ENCODE data around the gene UGT1A5. TPM values are rescaled to one million over a fixed set of nuclear protein-coding genes. Genes with fewer than 3 reads are reported as not detected.

UGT1A5 gene
- total and polyA plus RNA-seq, 2 of the 4 experiments (the other 2 are of a cell fraction) = not detected

DNA sequence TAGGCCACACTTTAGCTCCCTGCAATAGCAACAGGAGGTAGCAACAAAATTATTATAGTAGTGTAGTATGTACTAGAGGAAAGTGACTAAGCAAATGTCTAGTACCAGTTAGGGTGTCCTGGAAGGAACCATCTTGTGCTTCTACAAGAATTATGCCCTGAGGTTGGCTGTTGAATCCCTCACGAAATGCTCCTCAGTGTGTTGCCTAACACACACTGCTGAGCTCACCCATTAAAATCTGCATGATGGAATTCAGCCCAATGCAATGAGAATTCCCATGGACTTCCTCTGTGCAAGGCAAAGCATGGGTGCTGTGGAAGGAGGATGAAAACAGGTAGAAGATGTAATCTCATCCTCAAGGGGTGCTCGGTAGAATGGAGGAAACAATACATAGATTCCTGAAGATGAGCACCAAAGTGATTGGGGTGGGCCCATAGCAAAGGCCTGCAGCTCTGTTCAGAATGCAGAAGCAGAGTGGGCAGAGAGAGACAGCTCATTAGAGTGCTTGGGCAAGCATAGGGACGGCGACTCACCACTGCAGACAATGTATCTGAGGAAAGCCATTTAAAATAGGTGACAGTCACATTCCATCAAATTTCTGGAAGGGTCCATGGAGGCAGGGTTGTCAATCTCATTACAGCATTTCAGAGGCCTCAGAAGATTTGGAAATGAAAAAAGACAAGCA is 32.2 kb upstream of the UGT1A5 start:
- Histone ChIP-seq H2AK9ac (replicated peaks; ENCODE audit: low read depth, low read length, poor library complexity) (no peak overlapping the region), H3K9me3 (ENCODE audit: control insufficient read depth, insufficient read depth, low read length) (no peaks in the 10 kb centered on the region), H3K79me1 (ENCODE audit: low read depth in 1 of 2, low read length in 2 of 2) (no peaks in the 10 kb centered on the region), H3K27me3 (ENCODE audit: control insufficient read depth, insufficient read depth, low read length) (peaks cover 2% of the 10 kb centered on the region), H4K20me1 (ENCODE audit: insufficient read depth, low read length) (no peaks in the 10 kb centered on the region), H3K36me3 (ENCODE audit: control insufficient read depth, insufficient read depth, low read length) (no peaks in the 10 kb centered on the region), H3K4me1 (ENCODE audit: control insufficient read depth, insufficient read depth, low read length) (no peaks in the 10 kb centered on the region), H2BK15ac (ENCODE audit: low read depth, low read length) (no peak overlapping the region), H2BK20ac (ENCODE audit: low read depth, low read length) (no peak overlapping the region), H3K4ac (ENCODE audit: low read depth, low read length) (no peak overlapping the region), H3K4me3 (ENCODE audit: insufficient read depth, low read depth, low read length) (no peak overlapping the region), H3K9ac (ENCODE audit: low read depth, low read length) (no peak overlapping the region), H3K14ac (replicated peaks; ENCODE audit: low read depth, low read length) (no peak overlapping the region), H3K18ac (ENCODE audit: low read depth, low read length) (no peak overlapping the region), H3K56ac (ENCODE audit: extremely low read depth, insufficient read depth, low read length) (no peak overlapping the region), H3K23ac (ENCODE audit: low read depth, low read length) (no peak overlapping the region), H3K27ac (ENCODE audit: insufficient read depth, low read length) (no peak overlapping the region), H2BK120ac (ENCODE audit: low read depth, low read length) (no peak overlapping the region), H2AK5ac (ENCODE audit: low read depth, low read length) (no peak overlapping the region), H4K8ac (ENCODE audit: low read depth in 2 of 2, low read length in 2 of 2) (no peak overlapping the region), H3K4me2 (ENCODE audit: low read depth, low read length) (no peak overlapping the region), H2BK5ac (ENCODE audit: low read depth, low read length, poor library complexity, severe bottlenecking) (no peak overlapping the region), H2AFZ (replicated peaks; ENCODE audit: low read length, poor library complexity) (no peak overlapping the region), H4K91ac (ENCODE audit: insufficient read depth, low read depth, low read length) (no peak overlapping the region), H3K9me1 (ENCODE audit: insufficient read depth, low read length) (no peaks in the 10 kb centered on the region), H4K5ac (ENCODE audit: low read depth, low read length) (no peak overlapping the region)
- dilution Hi-C loops (cut with HindIII; ENCODE audit: low sequenced_read_pairs, unreplicated experiment) (no loop called here), intact Hi-C loops (cut with micrococcal nuclease) (no loop called here), in situ Hi-C loops (cut with MboI; ENCODE audit: low sequenced_read_pairs) (no loop called here)
- WGBS, 2 experiments (ENCODE audit: extremely low coverage in 2 of 2, insufficient read length in 1 of 2) = 60% methylated on average over 1 of the region's 4 CpGs; no CpG with 5 or more reads in 1 of the 2 experiments
- no peak for TF ChIP-seq CHD1 (IDR thresholded peaks at IDR 0.05; ENCODE audit: low read depth, low read length)
- no peak for TF ChIP-seq CEBPB (IDR thresholded peaks at IDR 0.05; ENCODE audit: low read depth, low read length)
- TF ChIP-seq, protein P1, sequence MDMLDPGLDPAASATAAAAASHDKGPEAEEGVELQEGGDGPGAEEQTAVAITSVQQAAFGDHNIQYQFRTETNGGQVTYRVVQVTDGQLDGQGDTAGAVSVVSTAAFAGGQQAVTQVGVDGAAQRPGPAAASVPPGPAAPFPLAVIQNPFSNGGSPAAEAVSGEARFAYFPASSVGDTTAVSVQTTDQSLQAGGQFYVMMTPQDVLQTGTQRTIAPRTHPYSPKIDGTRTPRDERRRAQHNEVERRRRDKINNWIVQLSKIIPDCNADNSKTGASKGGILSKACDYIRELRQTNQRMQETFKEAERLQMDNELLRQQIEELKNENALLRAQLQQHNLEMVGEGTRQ (IDR thresholded peaks at IDR 0.05; ENCODE audit: low read depth, low read length) = no peak
- no peak for TF ChIP-seq POLR2A (IDR thresholded peaks at IDR 0.05; ENCODE audit: low read depth, low read length)
- DNase-seq = no peak
- ChIA-PET POLR2A (ENCODE audit: unreplicated experiment) (no interaction called here), CTCF (no interaction called here)
- no TSS peak for BruUV-seq (replicated peaks)
- no peak for ATAC-seq (ENCODE audit: low read depth)
